T47D (cell line): Measurements from ENCODE around the gene DMRTB1.
A peak's percentile ranks its signal among the peaks of the same experiment; 100 is the strongest.

Source experiments
- DNase-seq, 2 experiments: peaks; one replicate each; pipeline versions ENCODE4 v3.0.0 to v3.0.0-alpha.2; 2011 to 2012; ENCODE audit warnings: low read depth in 1 of 2, low spot score in 1 of 2
- JUND ChIP-seq: IDR thresholded peaks from 2 replicates; pipeline ENCODE4 v1.6.1; 2012; ENCODE audit warnings: low read depth
- in situ Hi-C: cut with HindIII; loops from 2 replicates; pipeline ENCODE4 v1.10.0; 2016; ENCODE audit warnings: low sequenced_read_pairs, low pct_unique_long_range_greater_than_20kb

Gene DMRTB1

GRCh38 chr1:53477651-53478501 is 18.7 kb downstream of the DMRTB1 start:
- no peak for DNase-seq
- in situ Hi-C loops, result no loop called here
- TF ChIP-seq JUND, result no peak

GRCh38 chr1:53478502-53478818 is 19.3 kb downstream of the DMRTB1 start:
- in situ Hi-C loops, result no loop called here
- no peak for TF ChIP-seq JUND
- no peak for DNase-seq

- no peak for TF ChIP-seq JUND
- in situ Hi-C loops, result no loop called here
- DNase-seq, result no peak
Observed at GRCh38 chr1:53480678-53481077, 21.5 kb downstream of the DMRTB1 start.

- TF ChIP-seq JUND, result no peak
- in situ Hi-C loops, result no loop called here
- no peak for DNase-seq
Observed at GRCh38 chr1:53481456-53481855, 22.3 kb downstream of the DMRTB1 start.

GRCh38 chr1:53482441-53483153 is 23.4 kb downstream of the DMRTB1 start:
- no peak for TF ChIP-seq JUND
- in situ Hi-C loops, result no loop called here
- no peak for DNase-seq

- DNase-seq, result no peak
- in situ Hi-C loops, result no loop called here
- TF ChIP-seq JUND, result no peak
Observed at GRCh38 chr1:53483170-53483569, 24.0 kb downstream of the DMRTB1 start.

GRCh38 chr1:53483656-53484055 is 24.5 kb downstream of the DMRTB1 start:
- no peak for DNase-seq
- no peak for TF ChIP-seq JUND
- in situ Hi-C loops, result no loop called here

GRCh38 chr1:53484705-53485477 is 25.7 kb downstream of the DMRTB1 start:
- in situ Hi-C loops, result no loop called here
- no peak for TF ChIP-seq JUND
- no peak for DNase-seq

GRCh38 chr1:53485478-53486394 is 26.5 kb downstream of the DMRTB1 start:
- TF ChIP-seq JUND, result no peak
- in situ Hi-C loops, result no loop called here
- DNase-seq, result peak; percentile 76 to 84

- in situ Hi-C loops, result no loop called here
- no peak for TF ChIP-seq JUND
- DNase-seq, result no peak
Observed at GRCh38 chr1:53486395-53487026, 27.3 kb downstream of the DMRTB1 start.

GRCh38 chr1:53490351-53490750 is 31.2 kb downstream of the DMRTB1 start:
- TF ChIP-seq JUND, result no peak
- in situ Hi-C loops, result no loop called here
- DNase-seq, result no peak
